Testis (tissue), 2 donors: ENCODE results near the gene ZNF35.

Source experiments
- CTCF ChIP-seq, 3 experiments: fragments of 450-650 bp in 2 of 3; fragments of 200-600 bp in 1 of 3; sonication (generic) in 1 of 3; IDR thresholded peaks; one replicate each; pipeline ENCODE4 v1.5.1; 2016 to 2019; ENCODE audit warnings: antibody characterized with exemption in 3 of 3, mild to moderate bottlenecking in 2 of 3, moderate library complexity in 1 of 3
- POLR2A ChIP-seq: fragments of 450-650 bp; IDR thresholded peaks from one replicate; pipeline ENCODE4 v1.6.1; 2017; ENCODE audit warnings: antibody characterized with exemption, mild to moderate bottlenecking, moderate library complexity

DNA sequence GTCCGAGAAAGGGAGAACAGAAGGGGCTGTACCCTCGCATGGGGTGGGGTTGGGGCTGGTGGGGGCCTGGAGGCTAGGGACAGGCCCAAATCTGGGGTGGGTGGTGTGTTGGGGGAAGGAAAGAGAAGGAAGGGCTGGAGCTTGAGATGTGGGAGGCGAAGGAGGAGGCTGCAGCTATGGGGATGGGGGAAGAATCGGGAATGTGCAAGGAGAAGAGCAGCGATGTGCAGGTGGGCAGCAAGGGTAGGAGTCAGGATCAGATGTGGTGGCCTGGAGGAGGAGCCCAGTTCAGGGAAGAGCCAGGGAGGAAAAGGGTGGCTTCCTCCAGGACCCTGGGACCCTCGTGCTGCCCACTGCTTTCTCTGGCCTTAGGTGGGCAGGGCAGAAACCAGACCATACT, 21.2 kb downstream of the ZNF35 start:
- TF ChIP-seq POLR2A, result no peak
- no peak for TF ChIP-seq CTCF (IDR thresholded peaks at IDR 0.05)
